ENCODE results near the gene TUBB. TPM values are rescaled to one million over a fixed set of nuclear protein-coding genes. Genes with fewer than 3 reads are reported as not detected.

Gene TUBB
- total and polyA plus RNA-seq, 10 donors, result 109 to 344 (median 243) TPM

GRCh38 chr6:30747902-30748769 lies 28.0 kb downstream of the TUBB start:
- Histone ChIP-seq H3K4me1 (peaks cover 14 to 75% (median 24%) of the 10 kb centered on the region in 6 donors), H3K36me3 (no peaks in the 10 kb centered on the region), H3K27me3 (replicated peaks in 1 of 7) (no peaks in the 10 kb centered on the region), H3K27ac (peak overlapping the region in 7 of 8 donors; percentile 29 to 68 (median 57)), H3K9me3 (no peaks in the 10 kb centered on the region), H3K4me3 (no peak overlapping the region)
- DNase-seq, result no peak
- intact Hi-C loops (cut with DNase I; ENCODE audit: low total_unique reads), result loop anchor here (5.0 to 10.0 kb wide), 2 partner anchors 129 to 337 kb away; no protein-coding TSS in a partner anchor
- 82 to 89% (median 84%) methylated on average over 6 of the region's 6 CpGs for WGBS, 5 donors
- no peak for TF ChIP-seq POLR2A (IDR thresholded peaks at IDR 0.05)
- TF ChIP-seq CTCF (IDR thresholded peaks at IDR 0.05 in 8 of 11, conservative IDR thresholded peaks at IDR 0.05 in 3 of 11), result no peak
- no peak for TF ChIP-seq POLR2AphosphoS5 (IDR thresholded peaks at IDR 0.05)

- no peak for DNase-seq
- WGBS, 5 donors, result 65 to 80% (median 75%) methylated on average over 8 of the region's 8 CpGs
- H3K27ac ChIP-seq, result peak overlapping the region in 7 of 8 donors; percentile 29 to 68 (median 57)
- intact Hi-C loops (cut with DNase I; ENCODE audit: low total_unique reads), result loop anchor here (5.0 to 10.0 kb wide), 2 partner anchors 128 to 336 kb away; no protein-coding TSS in a partner anchor
- TF ChIP-seq POLR2AphosphoS5 (IDR thresholded peaks at IDR 0.05) (peak in 1 of 3 donors; percentile 10), CTCF (IDR thresholded peaks at IDR 0.05 in 8 of 11, conservative IDR thresholded peaks at IDR 0.05 in 3 of 11) (no peak), POLR2A (IDR thresholded peaks at IDR 0.05) (no peak)
- H3K27me3 ChIP-seq (replicated peaks in 1 of 7), result no peaks in the 10 kb centered on the region
- H3K4me3 ChIP-seq, result no peak overlapping the region
- H3K4me1 ChIP-seq, result peaks cover 10 to 67% (median 16%) of the 10 kb centered on the region in 6 donors
- no peaks in the 10 kb centered on the region for H3K9me3 ChIP-seq
- H3K36me3 ChIP-seq, result no peaks in the 10 kb centered on the region
These were observed 28.8 kb downstream of the TUBB start for GRCh38 chr6:30748851-30749540.

GRCh38 chr6:30749554-30750378 lies 29.6 kb downstream of the TUBB start:
- peak overlapping the region in 5 of 8 donors; percentile 36 to 68 (median 59) for H3K27ac ChIP-seq

More at GRCh38 chr6:30749554-30750378, 29.6 kb downstream of the TUBB start:
- peaks cover 8 to 59% (median 12%) of the 10 kb centered on the region in 6 donors for H3K4me1 ChIP-seq
- no peak for DNase-seq
- H3K4me3 ChIP-seq, result no peak overlapping the region
- H3K36me3 ChIP-seq, result no peaks in the 10 kb centered on the region
- no peaks in the 10 kb centered on the region for H3K9me3 ChIP-seq
- no peaks in the 10 kb centered on the region for H3K27me3 ChIP-seq (replicated peaks in 1 of 7)
- TF ChIP-seq CTCF (IDR thresholded peaks at IDR 0.05 in 8 of 11, conservative IDR thresholded peaks at IDR 0.05 in 3 of 11) (no peak), POLR2A (IDR thresholded peaks at IDR 0.05) (no peak), POLR2AphosphoS5 (IDR thresholded peaks at IDR 0.05) (no peak)
- 89 to 95% (median 89%) methylated on average over 12 of the region's 12 CpGs for WGBS, 5 donors
- intact Hi-C loops (cut with DNase I; ENCODE audit: low total_unique reads), result loop anchor here (5.0 to 10.0 kb wide), 2 partner anchors 128 to 335 kb away; no protein-coding TSS in a partner anchor
